H1 (cell line): ENCODE data around the gene NCAM1. TPM values are rescaled to one million over a fixed set of nuclear protein-coding genes. Genes with fewer than 3 reads are reported as not detected.

Source experiments
- CTCF ChIA-PET: fragments of 300-600 bp; sonication (Branson Sonifier 250); formaldehyde crosslinking; loops from one replicate; lab custom pipeline; 2021; ENCODE audit not compliant: partially characterized antibody; lab: Charles Lee
- POLR2A ChIA-PET: fragments of 300-600 bp; sonication (Branson Sonifier 250); formaldehyde crosslinking; loops from one replicate; lab custom pipeline; 2021; ENCODE audit warnings: inconsistent platforms; ENCODE audit not compliant: partially characterized antibody; lab: Charles Lee
- DNase-seq, 2 experiments: peaks; one replicate each; pipeline versions ENCODE4 v3.0.0 to v3.0.0-alpha.2; 2010 to 2022; ENCODE audit warnings: low spot score in 2 of 2, low read depth in 1 of 2, mixed read lengths in 1 of 2
- FAIRE-seq: peaks from 2 replicates; lab custom pipeline; 2011; peaks lifted over from hg19 to GRCh38; lab: Jason Lieb, UNC
- H2AFZ ChIP-seq: 2 replicates; pipeline ENCODE4 v1.8.1; 2012; ENCODE audit warnings: low read length, inconsistent platforms
- H2AK5ac ChIP-seq: 2 replicates; pipeline ENCODE4 v1.6.1; 2013; ENCODE audit warnings: low read depth, low read length
- H2BK120ac ChIP-seq: replicated peaks from 2 replicates; pipeline ENCODE3; 2013; ENCODE audit warnings: low read depth, low read length, inconsistent platforms
- H2BK12ac ChIP-seq: 2 replicates; pipeline ENCODE4 v1.6.1; 2013; ENCODE audit warnings: low read depth, low read length
- H2BK15ac ChIP-seq: 2 replicates; pipeline ENCODE4 v1.6.1; 2013; ENCODE audit warnings: low read length
- H2BK20ac ChIP-seq: 2 replicates; pipeline ENCODE4 v1.6.1; 2013; ENCODE audit warnings: low read length
- H2BK5ac ChIP-seq: 2 replicates; pipeline ENCODE4 v1.6.1; 2013; ENCODE audit warnings: low read depth, low read length
- H3K14ac ChIP-seq: 2 replicates; pipeline ENCODE4 v1.6.1; 2013; ENCODE audit warnings: inconsistent platforms; ENCODE audit not compliant: insufficient read length
- H3K18ac ChIP-seq: 2 replicates; pipeline ENCODE4 v1.6.1; 2013; ENCODE audit warnings: low read length; ENCODE audit errors: extremely low read depth
- H3K23ac ChIP-seq: 2 replicates; pipeline ENCODE4 v1.6.1; 2013; ENCODE audit warnings: inconsistent platforms; ENCODE audit not compliant: insufficient read length
- H3K23me2 ChIP-seq: 2 replicates; pipeline ENCODE4 v1.6.1; 2013; ENCODE audit warnings: low read depth, low read length
- H3K27ac ChIP-seq: 2 replicates; pipeline ENCODE4 v1.6.1; 2011; ENCODE audit warnings: low read depth, low read length, inconsistent platforms
- H3K27me3 ChIP-seq, 4 experiments: replicated peaks in 1 of 4; 1 replicate in 1 of 4; 2 replicates in 3 of 4; pipeline versions ENCODE4 v1.6.1 to v1.8.1; 2011 to 2013; ENCODE audit warnings: low read length in 3 of 4, mild to moderate bottlenecking in 3 of 4, inconsistent platforms in 2 of 4, mixed read lengths in 2 of 4, moderate library complexity in 1 of 4; ENCODE audit not compliant: control insufficient read depth in 3 of 4, insufficient read depth in 3 of 4; ENCODE audit errors: extremely low read depth in 1 of 4
- H3K36me3 ChIP-seq, 4 experiments: 2 replicates each; pipeline versions ENCODE4 v1.6.1 to v1.8.1; 2011 to 2013; ENCODE audit warnings: mild to moderate bottlenecking in 4 of 4, low read length in 3 of 4, moderate library complexity in 2 of 4, control low read depth in 1 of 4, inconsistent platforms in 1 of 4; ENCODE audit not compliant: insufficient read depth in 4 of 4, control insufficient read depth in 2 of 4
- H3K4ac ChIP-seq: replicated peaks from 2 replicates; pipeline ENCODE3; 2013; ENCODE audit warnings: low read length, low read depth, mixed read lengths, inconsistent platforms; ENCODE audit not compliant: insufficient read length
- H3K4me1 ChIP-seq, 4 experiments: replicated peaks in 1 of 4; 1 replicate in 1 of 4; 2 replicates in 3 of 4; pipeline versions ENCODE4 v1.6.1 to v1.8.1; 2011 to 2013; ENCODE audit warnings: low read length in 3 of 4, inconsistent platforms in 2 of 4, mixed read lengths in 1 of 4; ENCODE audit not compliant: insufficient read depth in 4 of 4, control insufficient read depth in 3 of 4
- H3K4me2 ChIP-seq, 2 experiments: 2 replicates each; pipeline versions ENCODE4 v1.6.1 to v1.8.1; 2011 to 2013; ENCODE audit warnings: low read depth in 2 of 2, low read length in 2 of 2, control low read depth in 1 of 2, inconsistent platforms in 1 of 2, mild to moderate bottlenecking in 1 of 2; ENCODE audit not compliant: insufficient read depth in 1 of 2
- H3K4me3 ChIP-seq, 4 experiments: fragments of 200-600, 300-600 bp in 1 of 4; sonication (generic), shearing (Covaris generic), sonication (Bioruptor Twin) in 1 of 4; 2 replicates each; pipeline versions ENCODE4 v1.5.1 to v1.8.1; 2011 to 2016; ENCODE audit warnings: low read length in 4 of 4, low read depth in 3 of 4, control low read depth in 2 of 4, inconsistent platforms in 2 of 4, mild to moderate bottlenecking in 2 of 4, mixed read lengths in 1 of 4, moderate library complexity in 1 of 4; ENCODE audit not compliant: insufficient read depth in 2 of 4; ENCODE audit errors: extremely low read depth in 1 of 4
- H3K56ac ChIP-seq: replicated peaks from 2 replicates; pipeline ENCODE3; 2013; ENCODE audit warnings: low read depth, mild to moderate bottlenecking, mixed read lengths, low read length, inconsistent platforms; ENCODE audit not compliant: insufficient read length
- H3K79me1 ChIP-seq: 2 replicates; pipeline ENCODE4 v1.6.1; 2013; ENCODE audit warnings: low read depth, low read length, control low read depth
- H3K79me2 ChIP-seq, 2 experiments: 2 replicates each; pipeline versions ENCODE4 v1.6.1 to v1.8.1; 2012 to 2013; ENCODE audit warnings: low read length in 2 of 2, mild to moderate bottlenecking in 2 of 2, inconsistent platforms in 1 of 2; ENCODE audit not compliant: insufficient read depth in 2 of 2, control insufficient read depth in 1 of 2
- H3K9ac ChIP-seq, 4 experiments: replicated peaks in 1 of 4; 1 replicate in 1 of 4; 2 replicates in 3 of 4; pipeline versions ENCODE4 v1.6.1 to v1.8.1; 2011 to 2013; ENCODE audit warnings: low read depth in 3 of 4, low read length in 3 of 4, control low read depth in 2 of 4, mild to moderate bottlenecking in 2 of 4, moderate library complexity in 2 of 4, inconsistent platforms in 1 of 4; ENCODE audit errors: extremely low read depth in 1 of 4
- H3K9me3 ChIP-seq, 2 experiments: 2 replicates each; pipeline versions ENCODE4 v1.6.1 to v1.8.1; 2012 to 2013; ENCODE audit warnings: mild to moderate bottlenecking in 2 of 2, moderate library complexity in 2 of 2, control low read depth in 1 of 2, inconsistent platforms in 1 of 2, low read depth in 1 of 2, low read length in 1 of 2, mixed read lengths in 1 of 2; ENCODE audit not compliant: insufficient read depth in 2 of 2
- H4K20me1 ChIP-seq, 2 experiments: replicated peaks in 1 of 2; 2 replicates each; pipeline versions ENCODE3 to v1.8.1; 2011 to 2013; ENCODE audit warnings: inconsistent platforms in 2 of 2, low read length in 2 of 2, mild to moderate bottlenecking in 1 of 2; ENCODE audit not compliant: insufficient read depth in 2 of 2, control insufficient read depth in 1 of 2
- H4K5ac ChIP-seq: 2 replicates; pipeline ENCODE4 v1.6.1; 2013; ENCODE audit warnings: low read length, low read depth, mixed read lengths, inconsistent platforms; ENCODE audit not compliant: insufficient read length
- H4K8ac ChIP-seq: 2 replicates; pipeline ENCODE4 v1.8.0; 2013; ENCODE audit warnings: mild to moderate bottlenecking, moderate library complexity, low read length, inconsistent platforms; ENCODE audit not compliant: insufficient read depth; ENCODE audit errors: extremely low read depth
- H4K91ac ChIP-seq: replicated peaks from 2 replicates; pipeline ENCODE3; 2013; ENCODE audit warnings: low read length, mixed read lengths, inconsistent platforms; ENCODE audit not compliant: insufficient read length
- ASH2L ChIP-seq: fragments of 200-600, 300-600 bp; sonication (generic); IDR thresholded peaks from one replicate; pipeline ENCODE4 v1.7.1; 2017; ENCODE audit warnings: low read length
- BACH1 ChIP-seq: IDR thresholded peaks from 2 replicates; pipeline ENCODE4 v1.6.1; 2012; ENCODE audit warnings: low read length, improper control_type of control experiment
- BCL11A ChIP-seq, 2 experiments: IDR thresholded peaks; one replicate each; pipeline ENCODE4 v1.6.1; 2011; ENCODE audit warnings: low read depth in 2 of 2, low read length in 2 of 2, mild to moderate bottlenecking in 2 of 2
- CBX8 ChIP-seq: fragments of 300-800, 300-1000 bp; sonication (generic); IDR thresholded peaks from 2 replicates; pipeline ENCODE4 v1.7.1; 2016; ENCODE audit warnings: low read depth, low read length, borderline replicate concordance
- FOSL1 ChIP-seq: IDR thresholded peaks from 2 replicates; pipeline ENCODE4 v1.6.1; 2011; ENCODE audit warnings: mild to moderate bottlenecking, low read depth, low read length, moderate library complexity; ENCODE audit not compliant: insufficient read depth
- PHF8 ChIP-seq: fragments of 200-600 bp; sonication (generic); conservative IDR thresholded peaks from 2 replicates; pipeline ENCODE4 v1.7.1; 2012; ENCODE audit warnings: low read depth, mild to moderate bottlenecking, inconsistent platforms, low read length, moderate library complexity
- RXRA ChIP-seq: IDR thresholded peaks from 2 replicates; pipeline ENCODE4 v1.6.1; 2011; ENCODE audit warnings: low read depth, mild to moderate bottlenecking, low read length, moderate library complexity; ENCODE audit not compliant: insufficient read depth
- SIX5 ChIP-seq: IDR thresholded peaks from 2 replicates; pipeline ENCODE4 v1.6.1; 2011; ENCODE audit warnings: mild to moderate bottlenecking, low read depth, low read length
- SP2 ChIP-seq: IDR thresholded peaks from 2 replicates; pipeline ENCODE4 v1.6.1; 2012; ENCODE audit warnings: mild to moderate bottlenecking, low read length, inconsistent platforms
- TEAD4 ChIP-seq: IDR thresholded peaks from 2 replicates; pipeline ENCODE4 v1.6.1; 2012; ENCODE audit warnings: low read depth, low read length, inconsistent platforms, mixed read lengths
- WGBS, 2 experiments: shearing (Covaris generic) in 1 of 2; methylation state at CpG; one replicate each; pipeline versions ENCODE4 v1.1.6 to v1.1.7; 2013 to 2015; ENCODE audit warnings: low lambda C conversion rate in 2 of 2, mixed read lengths in 2 of 2, inconsistent platforms in 1 of 2, low coverage in 1 of 2, missing lambda C conversion rate in 1 of 2; ENCODE audit not compliant: insufficient replicate concordance in 2 of 2, insufficient coverage in 1 of 2, insufficient read length in 1 of 2; ENCODE audit errors: extremely low coverage in 1 of 2, missing lambda C conversion rate in 1 of 2; 5-methylcytosine and 5-hydroxymethylcytosine counted together
- polyA plus RNA-seq, 7 experiments: library from polyadenylated mRNA; depleted of rRNA in 3 of 7; stranded (reverse) in 5 of 7; unstranded in 2 of 7; fragments of >200 nt in 5 of 7; fragments of 200-250 nt in 2 of 7; gene quantifications; 1 replicate in 5 of 7; 2 replicates in 1 of 7; 4 replicates in 1 of 7; pipeline versions ENCODE4 v1.2.1 to v1.2.3, GENCODE V29; 2011 to 2013; ENCODE audit warnings: missing spikeins in 2 of 7, mixed read lengths in 2 of 7
- total RNA-seq: library from RNA; stranded (reverse); fragmentation: NEBNext Ultra II Directional; extraction: Animal tissue kit (Norgen Biotek cat#: 25700); gene quantifications from 2 replicates; pipeline ENCODE4 v1.2.1, GENCODE V29; 2021
- TF ChIP-seq, protein P1 (sequence below): IDR thresholded peaks from 2 replicates; pipeline ENCODE4 v1.6.1; 2011; ENCODE audit warnings: low read depth, mild to moderate bottlenecking, low read length; ENCODE audit not compliant: insufficient read depth

NCAM1 gene
- total and polyA plus RNA-seq, 2 of the 8 experiments (the other 6 are each of a cell fraction or from before 2014, with no cell fraction given): 3.1 to 4.3 TPM

DNA sequence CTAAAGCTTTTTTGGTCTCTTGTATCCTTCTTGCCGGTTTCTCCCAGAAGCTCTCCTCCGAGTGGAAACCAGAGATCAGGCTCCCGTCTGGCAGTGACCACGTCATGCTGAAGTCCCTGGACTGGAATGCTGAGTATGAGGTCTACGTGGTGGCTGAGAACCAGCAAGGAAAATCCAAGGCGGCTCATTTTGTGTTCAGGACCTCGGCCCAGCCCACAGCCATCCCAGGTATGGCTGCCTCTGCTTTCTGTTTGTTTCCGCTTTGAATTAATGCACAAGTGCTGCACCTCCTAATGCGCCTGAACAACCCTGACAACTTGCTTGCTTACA, 298.8 kb downstream of the NCAM1 start:
- H3K14ac ChIP-seq: no peak overlapping the region
- H3K56ac ChIP-seq: no peak overlapping the region
- no peak overlapping the region for H3K27ac ChIP-seq
- no peak overlapping the region for H3K4me3 ChIP-seq
- no peak overlapping the region for H2AK5ac ChIP-seq
- H2BK120ac ChIP-seq: no peak overlapping the region
- H2BK5ac ChIP-seq: no peak overlapping the region
- H2BK15ac ChIP-seq: no peak overlapping the region
- H2BK12ac ChIP-seq: no peak overlapping the region
- no peak overlapping the region for H4K5ac ChIP-seq
- 0 out of 2 replicates have a peak, but pooled peaks cover 2% of the 10 kb centered on the region for H3K23me2 ChIP-seq
- CTCF ChIA-PET: interaction anchor here (0.9 to 1.0 kb wide), 2 partner anchors 15 to 30 kb away, joined by 3 to 6 read pairs; no protein-coding TSS in a partner anchor
- H3K23ac ChIP-seq: no peak overlapping the region
- H3K9ac ChIP-seq: no peak overlapping the region
- no peaks in the 10 kb centered on the region for H3K79me2 ChIP-seq
- H3K36me3 ChIP-seq: no peaks in the 10 kb centered on the region
- FAIRE-seq (no peak), DNase-seq (no peak)
- H4K91ac ChIP-seq: no peak overlapping the region
- no peaks in the 10 kb centered on the region for H3K27me3 ChIP-seq
- H4K20me1 ChIP-seq: no peaks in the 10 kb centered on the region
- no peak overlapping the region for H2AFZ ChIP-seq
- no peak overlapping the region for H3K18ac ChIP-seq
- H3K4me2 ChIP-seq: no peak overlapping the region
- H2BK20ac ChIP-seq: no peak overlapping the region
- H3K4me1 ChIP-seq: no peaks in the 10 kb centered on the region
- H4K8ac ChIP-seq: no peak overlapping the region
- no peaks in the 10 kb centered on the region for H3K9me3 ChIP-seq
- TF ChIP-seq SP2: no peak
- no peak for TF ChIP-seq RXRA
- no peak for TF ChIP-seq ASH2L
- TF ChIP-seq CBX8: no peak
- TF ChIP-seq PHF8: no peak
- TF ChIP-seq FOSL1: no peak
- no peak for TF ChIP-seq SIX5
- TF ChIP-seq, protein P1, sequence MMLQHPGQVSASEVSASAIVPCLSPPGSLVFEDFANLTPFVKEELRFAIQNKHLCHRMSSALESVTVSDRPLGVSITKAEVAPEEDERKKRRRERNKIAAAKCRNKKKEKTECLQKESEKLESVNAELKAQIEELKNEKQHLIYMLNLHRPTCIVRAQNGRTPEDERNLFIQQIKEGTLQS: no peak
- TF ChIP-seq TEAD4: no peak
- no peak for TF ChIP-seq BCL11A (IDR thresholded peaks at IDR 0.05; ENCODE audit: low read depth in 2 of 2, low read length in 2 of 2)
- no peak for TF ChIP-seq BACH1
- H3K4ac ChIP-seq: no peak overlapping the region
- 94% methylated on average over 9 of the region's 9 CpGs; no CpG with 5 or more reads in 1 of the 2 experiments for WGBS, 2 experiments
- H3K79me1 ChIP-seq: no peaks in the 10 kb centered on the region
- POLR2A ChIA-PET: no interaction called here
